Spleen (tissue), 11 donors: ENCODE data around the gene BCLAF1. TPM values are rescaled to one million over a fixed set of nuclear protein-coding genes. Genes with fewer than 3 reads are reported as not detected.

Experiments used
- DNase-seq: peaks from one replicate; pipeline ENCODE4 v3.0.0-alpha.2; 2020
- H3K27ac ChIP-seq, 8 donors: fragments of 200-600 bp; sonication (generic) in 7 of 8; 1 replicate in 4 of 8; 2 replicates in 4 of 8; pipeline versions ENCODE4 v1.5.0 to v1.8.0; 2016 to 2021; ENCODE audit warnings: inconsistent platforms in 4 of 8, mild to moderate bottlenecking in 4 of 8, moderate library complexity in 1 of 8
- H3K27me3 ChIP-seq, 7 donors: fragments of 200-600 bp; sonication (generic) in 6 of 7; replicated peaks in 1 of 7; 1 replicate in 4 of 7; 2 replicates in 3 of 7; pipeline versions ENCODE4 v1.5.0 to v1.8.0; 2016 to 2021; ENCODE audit warnings: inconsistent platforms in 3 of 7, mild to moderate bottlenecking in 1 of 7
- H3K36me3 ChIP-seq, 6 donors: fragments of 200-600 bp; sonication (generic) in 5 of 6; 1 replicate in 4 of 6; 2 replicates in 2 of 6; pipeline versions ENCODE4 v1.5.0 to v1.8.0; 2016 to 2021; ENCODE audit warnings: inconsistent platforms in 2 of 6
- H3K4me1 ChIP-seq, 6 donors: fragments of 200-600 bp; sonication (generic) in 5 of 6; 1 replicate in 3 of 6; 2 replicates in 3 of 6; pipeline versions ENCODE4 v1.5.0 to v1.8.0; 2016 to 2021; ENCODE audit warnings: inconsistent platforms in 3 of 6
- H3K4me3 ChIP-seq, 8 donors: fragments of 200-600 bp; sonication (generic) in 7 of 8; 1 replicate in 4 of 8; 2 replicates in 4 of 8; pipeline versions ENCODE4 v1.5.0 to v1.8.0; 2016 to 2021; ENCODE audit warnings: inconsistent platforms in 4 of 8, mild to moderate bottlenecking in 4 of 8, moderate library complexity in 2 of 8
- H3K9me3 ChIP-seq, 8 donors: fragments of 200-600 bp; sonication (generic) in 7 of 8; 1 replicate in 4 of 8; 2 replicates in 4 of 8; pipeline versions ENCODE4 v1.5.0 to v1.8.0; 2016 to 2021; ENCODE audit warnings: inconsistent platforms in 4 of 8
- CTCF ChIP-seq, 11 experiments: fragments of 200-600 bp in 7 of 11; fragments of 450-650 bp in 4 of 11; sonication (generic) in 4 of 11; IDR thresholded peaks in 8 of 11; conservative IDR thresholded peaks in 3 of 11; 1 replicate in 7 of 11; 2 replicates in 4 of 11; pipeline versions ENCODE4 v1.4.0 to v1.8.0; 2016 to 2021; ENCODE audit warnings: antibody characterized with exemption in 11 of 11, inconsistent platforms in 4 of 11, mild to moderate bottlenecking in 1 of 11
- POLR2A ChIP-seq, 3 donors: fragments of 450-650 bp; IDR thresholded peaks; one replicate each; pipeline ENCODE4 v1.5.1; 2017; ENCODE audit warnings: antibody characterized with exemption in 3 of 3, mild to moderate bottlenecking in 1 of 3
- POLR2AphosphoS5 ChIP-seq, 3 donors: sonication (generic); formaldehyde crosslinking; IDR thresholded peaks; one replicate each; pipeline ENCODE4 v1.5.1; 2017; ENCODE audit warnings: antibody characterized with exemption in 3 of 3
- WGBS, 5 donors: extraction: QIAGEN DNeasy Blood & Tissue Kit in 3 of 5; methylation state at CpG; one replicate each; pipeline versions ENCODE4 v1.1.5 to v1.1.7; 2013 to 2018; 5-methylcytosine and 5-hydroxymethylcytosine counted together
- intact Hi-C: fragments of 100-400 bp; cut with DNase I; formaldehyde crosslinking; loops from one replicate; pipeline ENCODE4 v1.15.0; 2023; ENCODE audit warnings: low total_unique reads
- polyA plus RNA-seq, 3 donors: library from polyadenylated mRNA; stranded (reverse); fragments of 200-250 nt; gene quantifications; one replicate each; pipeline ENCODE4 v1.2.1, GENCODE V29; 2013
- total RNA-seq, 7 donors: library from RNA; depleted of rRNA in 3 of 7; stranded (reverse); fragments of >200 nt in 3 of 7; fragmentation: NEBNext Ultra II Directional in 4 of 7; extraction: Animal tissue kit (Norgen Biotek cat#: 25700) in 4 of 7; gene quantifications; one replicate each; pipeline versions ENCODE4 v1.1.0 to v1.2.1, GENCODE V29; 2016 to 2021
- donor health status: healthy with polysubstance abuse.
- donor health status: DM: no; HTN: no; CAD: no; lungs with moderate emphysema.
- donor health status: DM: no; HTN: no; CAD: no.
- donor health status: Bipolar disorder and iron deficiency.
- donor health status: healthy.
- donor health status: DM: no; HTN: no; CAD: no.
- donor health status: DM: yes; HTN: yes; CAD: no.

BCLAF1 gene
- total and polyA plus RNA-seq, 10 donors = 22.9 to 228 (median 170) TPM

DNA sequence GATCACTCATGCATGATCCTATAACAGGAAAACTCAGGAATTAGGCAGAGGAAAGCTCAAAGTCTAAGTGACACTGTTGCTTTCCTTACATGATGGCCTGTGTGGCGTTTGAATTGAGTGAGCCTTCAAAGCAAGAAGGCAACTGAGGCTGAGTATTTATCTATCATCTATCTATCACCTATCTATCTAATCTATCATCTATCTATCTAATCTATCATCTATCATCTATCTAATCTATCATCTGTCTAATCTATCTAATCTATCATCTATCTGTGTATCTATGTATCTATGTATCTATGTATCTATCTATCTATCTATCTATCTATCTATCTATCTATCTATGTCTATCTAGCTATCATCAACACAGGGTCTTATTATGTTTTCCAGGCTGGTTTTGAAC is 41.8 kb upstream of the BCLAF1 start:
- no peak for TF ChIP-seq POLR2A (IDR thresholded peaks at IDR 0.05)

GRCh38 chr6:136330634-136331033 is 41.0 kb upstream of the BCLAF1 start:
- no peaks in the 10 kb centered on the region for H3K9me3 ChIP-seq
- H3K4me1 ChIP-seq = no peaks in the 10 kb centered on the region
- no peak for DNase-seq

More for the DNA sequence above, 41.8 kb upstream of the BCLAF1 start:
- Histone ChIP-seq H3K4me1 (no peaks in the 10 kb centered on the region), H3K36me3 (no peaks in the 10 kb centered on the region), H3K27ac (no peak overlapping the region), H3K9me3 (no peaks in the 10 kb centered on the region), H3K4me3 (no peak overlapping the region), H3K27me3 (peaks cover 0 to 3% (median 0%) of the 10 kb centered on the region in 7 donors)
- intact Hi-C loops = no loop called here
- WGBS, 5 donors = 63 to 96% (median 88%) methylated on average over 1 of the region's 1 CpG
- DNase-seq = no peak

DNA sequence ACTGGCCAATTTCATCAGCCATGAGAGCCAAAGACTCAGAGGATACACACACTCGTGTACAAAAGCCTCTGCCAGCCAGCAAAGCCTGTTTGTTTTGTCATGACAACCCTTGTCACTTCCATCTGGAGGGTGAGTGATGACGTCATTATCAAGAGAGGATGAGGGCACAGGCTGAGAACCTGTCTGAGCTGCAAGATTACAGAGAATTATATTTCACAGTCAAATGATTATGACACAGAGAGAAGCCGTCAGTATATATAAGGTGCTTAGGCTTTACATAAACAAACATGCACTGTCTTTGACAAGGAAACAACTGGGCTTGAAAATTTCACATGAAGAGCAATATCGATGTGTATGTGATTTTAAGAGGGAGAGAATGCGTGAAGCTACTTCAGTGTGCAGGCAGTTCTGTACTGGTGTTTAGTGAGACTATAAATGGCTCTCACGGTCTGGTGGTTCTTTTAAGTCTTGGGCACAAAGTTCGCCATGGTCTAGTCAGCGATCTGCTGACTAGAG is 36.5 kb upstream of the BCLAF1 start:
- Histone ChIP-seq H3K36me3 (no peaks in the 10 kb centered on the region), H3K9me3 (no peaks in the 10 kb centered on the region), H3K4me1 (no peaks in the 10 kb centered on the region), H3K27me3 (no peaks in the 10 kb centered on the region), H3K27ac (no peak overlapping the region), H3K4me3 (no peak overlapping the region)
- no peak for TF ChIP-seq POLR2A (IDR thresholded peaks at IDR 0.05)
- no peak for TF ChIP-seq POLR2AphosphoS5 (IDR thresholded peaks at IDR 0.05)
- TF ChIP-seq CTCF (IDR thresholded peaks at IDR 0.05 in 8 of 11, conservative IDR thresholded peaks at IDR 0.05 in 3 of 11) = no peak
- DNase-seq = no peak
- WGBS, 5 donors = 69 to 83% (median 82%) methylated on average over 8 of the region's 8 CpGs
- intact Hi-C loops = no loop called here

More at GRCh38 chr6:136330634-136331033, 41.0 kb upstream of the BCLAF1 start:
- Histone ChIP-seq H3K27me3 (peaks cover 0 to 3% (median 0%) of the 10 kb centered on the region in 7 donors), H3K4me3 (no peak overlapping the region), H3K27ac (no peak overlapping the region), H3K36me3 (no peaks in the 10 kb centered on the region)
- intact Hi-C loops = no loop called here
- 88 to 97% (median 94%) methylated on average over 8 of the region's 8 CpGs for WGBS, 5 donors
- no peak for TF ChIP-seq POLR2A (IDR thresholded peaks at IDR 0.05)
- no peak for TF ChIP-seq CTCF (IDR thresholded peaks at IDR 0.05 in 8 of 11, conservative IDR thresholded peaks at IDR 0.05 in 3 of 11)
- no peak for TF ChIP-seq POLR2AphosphoS5 (IDR thresholded peaks at IDR 0.05)

DNA sequence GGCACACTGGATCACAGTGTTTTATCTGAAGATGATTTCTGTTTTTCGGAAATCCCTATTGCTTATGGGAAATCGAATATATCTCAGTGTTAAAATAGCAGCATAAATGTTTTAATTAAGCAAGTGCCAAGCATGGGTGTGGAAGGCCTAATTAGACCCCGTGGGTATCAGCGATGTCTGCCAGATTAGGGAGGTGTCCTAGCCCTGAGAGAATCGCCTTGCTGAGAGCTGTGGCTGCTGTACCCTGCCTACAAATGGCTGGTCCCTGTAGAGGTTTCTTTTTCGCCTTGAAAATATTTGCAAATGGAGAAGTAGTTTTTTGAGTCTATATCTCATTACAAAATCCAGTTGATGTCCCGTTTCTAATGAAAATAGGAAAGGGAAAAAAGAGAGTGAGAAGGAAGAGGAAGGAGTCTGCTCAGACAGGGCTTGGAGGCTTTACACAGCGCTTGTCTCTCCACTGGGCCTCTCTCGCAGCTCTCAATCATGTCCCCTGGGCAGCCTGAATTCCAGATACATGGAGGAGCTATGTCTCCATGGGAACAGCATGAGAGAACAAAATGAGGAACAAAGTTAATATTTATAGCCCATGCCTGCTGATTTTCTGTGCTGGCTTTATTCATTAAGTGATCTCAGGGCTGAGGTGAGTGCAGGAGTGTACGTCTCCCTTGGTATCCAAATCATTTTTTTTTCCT is 35.2 kb upstream of the BCLAF1 start:
- Histone ChIP-seq H3K4me3 (no peak overlapping the region), H3K36me3 (no peaks in the 10 kb centered on the region), H3K9me3 (no peaks in the 10 kb centered on the region), H3K27me3 (no peaks in the 10 kb centered on the region), H3K27ac (no peak overlapping the region), H3K4me1 (no peaks in the 10 kb centered on the region)
- intact Hi-C loops = no loop called here
- WGBS, 5 donors = 68 to 81% (median 76%) methylated on average over 10 of the region's 10 CpGs
- no peak for DNase-seq
- TF ChIP-seq POLR2A (IDR thresholded peaks at IDR 0.05) (no peak), CTCF (IDR thresholded peaks at IDR 0.05 in 8 of 11, conservative IDR thresholded peaks at IDR 0.05 in 3 of 11) (no peak), POLR2AphosphoS5 (IDR thresholded peaks at IDR 0.05) (no peak)
